ENCODE results near the gene EIF3K.

DNA sequence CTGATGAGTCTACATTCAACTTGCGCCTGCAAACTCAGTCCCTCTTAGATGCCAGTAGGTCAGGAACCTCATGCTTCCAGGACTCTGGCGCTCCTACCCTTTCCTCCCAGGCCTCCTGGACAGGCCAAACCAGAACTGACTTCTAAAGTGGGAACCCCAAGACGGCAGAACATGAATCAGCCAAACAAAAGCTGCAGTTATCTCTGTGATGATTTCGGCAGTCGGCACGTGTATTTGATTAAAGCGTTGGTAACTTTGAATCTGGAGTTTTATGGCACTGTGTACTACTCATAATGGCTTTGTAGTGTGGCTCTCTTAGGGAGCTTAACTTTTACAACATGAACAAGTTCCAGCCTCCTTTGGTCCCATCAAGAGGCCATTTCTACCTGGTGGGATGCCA lies 42.1 kb downstream of the EIF3K start:
- TF ChIP-seq, protein P1, sequence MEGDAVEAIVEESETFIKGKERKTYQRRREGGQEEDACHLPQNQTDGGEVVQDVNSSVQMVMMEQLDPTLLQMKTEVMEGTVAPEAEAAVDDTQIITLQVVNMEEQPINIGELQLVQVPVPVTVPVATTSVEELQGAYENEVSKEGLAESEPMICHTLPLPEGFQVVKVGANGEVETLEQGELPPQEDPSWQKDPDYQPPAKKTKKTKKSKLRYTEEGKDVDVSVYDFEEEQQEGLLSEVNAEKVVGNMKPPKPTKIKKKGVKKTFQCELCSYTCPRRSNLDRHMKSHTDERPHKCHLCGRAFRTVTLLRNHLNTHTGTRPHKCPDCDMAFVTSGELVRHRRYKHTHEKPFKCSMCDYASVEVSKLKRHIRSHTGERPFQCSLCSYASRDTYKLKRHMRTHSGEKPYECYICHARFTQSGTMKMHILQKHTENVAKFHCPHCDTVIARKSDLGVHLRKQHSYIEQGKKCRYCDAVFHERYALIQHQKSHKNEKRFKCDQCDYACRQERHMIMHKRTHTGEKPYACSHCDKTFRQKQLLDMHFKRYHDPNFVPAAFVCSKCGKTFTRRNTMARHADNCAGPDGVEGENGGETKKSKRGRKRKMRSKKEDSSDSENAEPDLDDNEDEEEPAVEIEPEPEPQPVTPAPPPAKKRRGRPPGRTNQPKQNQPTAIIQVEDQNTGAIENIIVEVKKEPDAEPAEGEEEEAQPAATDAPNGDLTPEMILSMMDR (conservative IDR thresholded peaks at IDR 0.05 in 1 of 2, IDR thresholded peaks at IDR 0.05 in 1 of 2; ENCODE audit: extremely low read depth in 1 of 2, insufficient read depth in 1 of 2, low read depth in 1 of 2, low read length in 2 of 2), result no peak
- no peak for TF ChIP-seq EZH2 (IDR thresholded peaks at IDR 0.05; ENCODE audit: borderline replicate concordance, low read length)

Data from mammary epithelial cell (primary cell).